ENCODE measurements around the gene CCDC9B.
A peak's percentile ranks its signal among the peaks of the same experiment; 100 is the strongest.

The CCDC9B gene

DNA sequence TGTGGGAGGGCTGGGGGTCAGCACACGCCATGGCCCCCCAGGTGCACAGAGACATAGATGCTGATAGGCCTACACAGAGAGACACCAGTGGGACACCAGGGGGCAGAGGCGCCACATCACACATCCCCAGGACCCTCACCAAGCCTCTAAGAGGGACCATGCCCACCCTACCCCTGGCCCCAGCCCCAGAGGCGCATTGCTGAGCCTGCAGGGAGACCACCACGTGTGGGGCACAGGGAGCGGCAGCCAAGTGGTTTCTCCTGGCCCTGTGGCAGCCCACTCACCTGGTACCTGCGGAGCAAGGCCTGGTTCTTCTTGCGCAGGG is 1.2 kb downstream of the CCDC9B start:
- TF ChIP-seq CTCF (IDR thresholded peaks at IDR 0.05): peak; percentile 10; the same call in 1 of the 2 replicates

- TF ChIP-seq CTCF (IDR thresholded peaks at IDR 0.05): no peak
Measured at GRCh38 chr15:40338921-40339620, 1.7 kb downstream of the CCDC9B start.

- peak; percentile 54 for TF ChIP-seq CTCF (IDR thresholded peaks at IDR 0.05)
Measured at GRCh38 chr15:40338041-40338657, 2.6 kb downstream of the CCDC9B start.

GRCh38 chr15:40337597-40337996 is 3.1 kb downstream of the CCDC9B start:
- no peak for TF ChIP-seq CTCF (IDR thresholded peaks at IDR 0.05)

GRCh38 chr15:40336744-40337122 is 4.0 kb downstream of the CCDC9B start:
- no peak for TF ChIP-seq CTCF (IDR thresholded peaks at IDR 0.05)

GRCh38 chr15:40335938-40336743 is 4.6 kb downstream of the CCDC9B start:
- TF ChIP-seq CTCF (IDR thresholded peaks at IDR 0.05): no peak

GRCh38 chr15:40334941-40335795 is 5.6 kb downstream of the CCDC9B start:
- no peak for TF ChIP-seq CTCF (IDR thresholded peaks at IDR 0.05)

Measured in LNCAP (cell line).